Upper lobe of left lung (tissue), 4 donors: Measurements from ENCODE around the gene CTU2.

Experiments
- CTCF ChIP-seq, 6 experiments: fragments of 450-650 bp in 4 of 6; fragments of 200-600 bp in 2 of 6; sonication (generic) in 2 of 6; IDR thresholded peaks; one replicate each; pipeline ENCODE4 v1.5.1; 2016 to 2019; ENCODE audit warnings: antibody characterized with exemption in 6 of 6
- EP300 ChIP-seq, 4 donors: sonication (generic); formaldehyde crosslinking; IDR thresholded peaks; one replicate each; pipeline ENCODE4 v1.5.1; 2017; ENCODE audit warnings: antibody characterized with exemption in 4 of 4, control low read depth in 2 of 4
- POLR2A ChIP-seq, 4 donors: fragments of 450-650 bp; IDR thresholded peaks; one replicate each; pipeline ENCODE4 v1.5.1; 2016 to 2017; ENCODE audit warnings: antibody characterized with exemption in 4 of 4, mild to moderate bottlenecking in 2 of 4
- POLR2AphosphoS5 ChIP-seq, 2 donors: sonication (generic); formaldehyde crosslinking; IDR thresholded peaks; one replicate each; pipeline ENCODE4 v1.5.1; 2017; ENCODE audit warnings: antibody characterized with exemption in 2 of 2

- TF ChIP-seq CTCF (IDR thresholded peaks at IDR 0.05) (no peak), POLR2AphosphoS5 (IDR thresholded peaks at IDR 0.05) (no peak), POLR2A (IDR thresholded peaks at IDR 0.05) (no peak), EP300 (IDR thresholded peaks at IDR 0.05) (no peak)
These were observed 42.1 kb downstream of the CTU2 start for GRCh38 chr16:88748364-88748763.
